HL-60 (cell line): ENCODE data around the gene EXOC6B.

Experiments
- DNase-seq, 2 experiments: peaks; one replicate each; pipeline ENCODE4 v3.0.0-alpha.2; 2010 to 2020; ENCODE audit warnings: low read depth in 1 of 2, low spot score in 1 of 2
- H3K27ac ChIP-seq: fragments of 250-450 bp; sonication (Bioruptor Pico); replicated peaks from 2 replicates; pipeline ENCODE4 v1.5.1; 2020; ENCODE audit warnings: mild to moderate bottlenecking, moderate library complexity
- H3K27me3 ChIP-seq: fragments of 250-450 bp; sonication (Bioruptor Pico); 2 replicates; pipeline ENCODE4 v1.5.1; 2021; ENCODE audit warnings: mild to moderate bottlenecking, moderate library complexity; ENCODE audit not compliant: insufficient read depth, poor library complexity, severe bottlenecking
- H3K4me3 ChIP-seq: replicated peaks from 2 replicates; pipeline ENCODE4 v1.5.1; 2011; ENCODE audit warnings: mild to moderate bottlenecking, control low read depth, low read length; ENCODE audit not compliant: insufficient read depth
- CTCF ChIP-seq: IDR thresholded peaks from one replicate; pipeline ENCODE4 v1.5.1; 2011; ENCODE audit warnings: low read length, control low read depth, inconsistent platforms; ENCODE audit not compliant: insufficient read depth
- GABPA ChIP-seq: IDR thresholded peaks from 2 replicates; pipeline ENCODE4 v1.6.1; 2012; ENCODE audit warnings: low read depth
- POLR2AphosphoS5 ChIP-seq: IDR thresholded peaks from 2 replicates; pipeline ENCODE4 v1.6.1; 2012; ENCODE audit warnings: low read depth
- SPI1 ChIP-seq: IDR thresholded peaks from 2 replicates; pipeline ENCODE4 v1.6.1; 2012; ENCODE audit warnings: low read depth, mild to moderate bottlenecking, borderline replicate concordance
- TF ChIP-seq, protein P1 (sequence below): IDR thresholded peaks from 2 replicates; pipeline ENCODE4 v1.6.1; 2012; ENCODE audit warnings: low read depth; ENCODE audit not compliant: insufficient replicate concordance

The EXOC6B gene

GRCh38 chr2:72524071-72524470 is 301.8 kb downstream of the EXOC6B start:
- no peak overlapping the region for H3K27ac ChIP-seq
- DNase-seq = no peak
- TF ChIP-seq POLR2AphosphoS5 (no peak), SPI1 (no peak), GABPA (no peak), CTCF (no peak)
- TF ChIP-seq, protein P1, sequence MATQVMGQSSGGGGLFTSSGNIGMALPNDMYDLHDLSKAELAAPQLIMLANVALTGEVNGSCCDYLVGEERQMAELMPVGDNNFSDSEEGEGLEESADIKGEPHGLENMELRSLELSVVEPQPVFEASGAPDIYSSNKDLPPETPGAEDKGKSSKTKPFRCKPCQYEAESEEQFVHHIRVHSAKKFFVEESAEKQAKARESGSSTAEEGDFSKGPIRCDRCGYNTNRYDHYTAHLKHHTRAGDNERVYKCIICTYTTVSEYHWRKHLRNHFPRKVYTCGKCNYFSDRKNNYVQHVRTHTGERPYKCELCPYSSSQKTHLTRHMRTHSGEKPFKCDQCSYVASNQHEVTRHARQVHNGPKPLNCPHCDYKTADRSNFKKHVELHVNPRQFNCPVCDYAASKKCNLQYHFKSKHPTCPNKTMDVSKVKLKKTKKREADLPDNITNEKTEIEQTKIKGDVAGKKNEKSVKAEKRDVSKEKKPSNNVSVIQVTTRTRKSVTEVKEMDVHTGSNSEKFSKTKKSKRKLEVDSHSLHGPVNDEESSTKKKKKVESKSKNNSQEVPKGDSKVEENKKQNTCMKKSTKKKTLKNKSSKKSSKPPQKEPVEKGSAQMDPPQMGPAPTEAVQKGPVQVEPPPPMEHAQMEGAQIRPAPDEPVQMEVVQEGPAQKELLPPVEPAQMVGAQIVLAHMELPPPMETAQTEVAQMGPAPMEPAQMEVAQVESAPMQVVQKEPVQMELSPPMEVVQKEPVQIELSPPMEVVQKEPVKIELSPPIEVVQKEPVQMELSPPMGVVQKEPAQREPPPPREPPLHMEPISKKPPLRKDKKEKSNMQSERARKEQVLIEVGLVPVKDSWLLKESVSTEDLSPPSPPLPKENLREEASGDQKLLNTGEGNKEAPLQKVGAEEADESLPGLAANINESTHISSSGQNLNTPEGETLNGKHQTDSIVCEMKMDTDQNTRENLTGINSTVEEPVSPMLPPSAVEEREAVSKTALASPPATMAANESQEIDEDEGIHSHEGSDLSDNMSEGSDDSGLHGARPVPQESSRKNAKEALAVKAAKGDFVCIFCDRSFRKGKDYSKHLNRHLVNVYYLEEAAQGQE = no peak

DNA sequence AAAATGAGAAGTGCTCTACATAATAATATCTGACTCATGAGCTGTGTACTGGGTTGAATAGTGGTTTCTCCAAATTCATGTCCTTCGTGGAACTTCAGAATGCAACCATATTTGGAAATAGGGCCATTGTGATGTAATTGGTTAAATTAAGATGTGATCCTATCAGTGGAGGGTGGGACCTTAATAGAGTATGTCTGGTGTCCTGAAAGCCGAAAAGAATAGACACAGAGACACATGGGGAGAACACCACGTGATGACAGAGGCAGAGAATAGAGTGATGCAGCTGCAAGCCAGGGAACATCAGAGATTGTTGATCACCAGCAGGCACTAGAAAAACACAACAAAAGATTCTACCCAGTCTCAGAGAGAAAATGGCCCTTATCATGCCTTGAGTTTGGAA is 310.1 kb downstream of the EXOC6B start:
- H3K4me3 ChIP-seq = no peak overlapping the region
- DNase-seq = no peak
- TF ChIP-seq SPI1 = no peak
- no peak for TF ChIP-seq GABPA
- no peak for TF ChIP-seq CTCF
- TF ChIP-seq POLR2AphosphoS5 = no peak
- TF ChIP-seq, protein P1 = no peak
- no peak overlapping the region for H3K27ac ChIP-seq
- H3K27me3 ChIP-seq = no peaks in the 10 kb centered on the region

More at GRCh38 chr2:72524071-72524470, 301.8 kb downstream of the EXOC6B start:
- Histone ChIP-seq H3K4me3 (no peak overlapping the region), H3K27me3 (no peaks in the 10 kb centered on the region)

DNA sequence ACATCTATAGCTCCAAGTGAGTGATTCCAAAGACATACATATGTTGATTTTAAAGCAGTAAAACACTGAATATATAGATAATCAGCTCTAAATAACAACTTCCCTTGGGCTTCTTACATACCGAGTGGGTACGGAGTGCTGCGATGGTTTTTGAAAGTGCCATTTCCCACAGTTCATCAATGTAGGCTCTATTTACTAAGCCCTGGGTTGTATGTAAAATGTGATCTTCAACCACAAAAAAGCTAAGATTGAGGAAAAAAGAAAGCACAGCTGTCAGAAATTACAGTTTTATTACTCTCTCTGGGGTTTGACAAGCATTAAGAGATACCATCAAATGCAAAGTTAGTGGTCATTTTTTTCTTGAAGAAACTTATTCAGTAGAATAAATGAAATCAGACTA is 312.8 kb downstream of the EXOC6B start:
- TF ChIP-seq, protein P1 = no peak
- TF ChIP-seq GABPA (no peak), SPI1 (no peak), CTCF (no peak), POLR2AphosphoS5 (no peak)

More for the DNA sequence above, 312.8 kb downstream of the EXOC6B start:
- no peak overlapping the region for H3K4me3 ChIP-seq
- DNase-seq = no peak
- no peaks in the 10 kb centered on the region for H3K27me3 ChIP-seq
- no peak overlapping the region for H3K27ac ChIP-seq
